HepG2 (cell line): ENCODE data around the gene CA4. TPM values are rescaled to one million over a fixed set of nuclear protein-coding genes. Genes with fewer than 3 reads are reported as not detected.

Source experiments
- ATAC-seq: fragments of 200-7000 bp; cut with Tn5 transposase; 3 replicates; pipeline ENCODE4 v1.9.1; 2020; ENCODE audit warnings: mild to moderate bottlenecking, moderate library complexity
- BruUV-seq: library from RNA; stranded (reverse); fragments of 400-500 nt; replicated peaks from 2 replicates; lab custom pipeline; 2021; lab: Mats Ljungman, UMichigan
- CTCF ChIA-PET: fragments of 300-600 bp; formaldehyde crosslinking; extraction: SDS; loops from one replicate; lab custom pipeline; 2021; ENCODE audit warnings: low total read pairs, inconsistent platforms, low intra/inter-chr PET ratio; lab: Yijun Ruan, JAX
- POLR2A ChIA-PET: fragments of 350-600 bp; sonication (Branson Sonifier 250); formaldehyde crosslinking; loops from one replicate; lab custom pipeline; 2020; ENCODE audit warnings: antibody characterized with exemption, inconsistent platforms; lab: Yijun Ruan, JAX
- DNase-seq: peaks from one replicate; pipeline ENCODE4 v3.0.0-alpha.2; 2015; ENCODE audit warnings: low spot score
- FAIRE-seq: peaks from 3 replicates; lab custom pipeline; 2011; peaks lifted over from hg19 to GRCh38; lab: Jason Lieb, UNC
- H2AFZ ChIP-seq: one replicate; pipeline ENCODE4 v1.6.1; 2011; ENCODE audit warnings: low read length, inconsistent platforms
- H3K27ac ChIP-seq: fragments of 300-600 bp; 3 replicates; pipeline ENCODE4 v1.8.0; 2011; ENCODE audit warnings: mixed run types, mild to moderate bottlenecking, mixed read lengths, low read length, inconsistent platforms; ENCODE audit not compliant: insufficient read depth; ENCODE audit errors: extremely low read length
- H3K27me3 ChIP-seq, 2 experiments: fragments of 200-600 bp in 1 of 2; 2 replicates in 1 of 2; 3 replicates in 1 of 2; pipeline versions ENCODE4 v1.6.0 to v1.8.0; 2011; ENCODE audit warnings: low read length in 2 of 2, mild to moderate bottlenecking in 2 of 2, moderate library complexity in 2 of 2, inconsistent platforms in 1 of 2; ENCODE audit not compliant: insufficient read depth in 2 of 2, control insufficient read depth in 1 of 2
- H3K36me3 ChIP-seq, 2 experiments: fragments of 200-600 bp in 1 of 2; replicated peaks in 1 of 2; 2 replicates in 1 of 2; 3 replicates in 1 of 2; pipeline versions ENCODE4 v1.5.1 to v1.8.0; 2011; ENCODE audit warnings: low read length in 2 of 2, inconsistent platforms in 1 of 2; ENCODE audit not compliant: insufficient read depth in 2 of 2, control insufficient read depth in 1 of 2
- H3K4me1 ChIP-seq: 2 replicates; pipeline ENCODE4 v1.5.1; 2012; ENCODE audit warnings: low read length, inconsistent platforms; ENCODE audit not compliant: insufficient read depth
- H3K4me2 ChIP-seq: 2 replicates; pipeline ENCODE4 v1.6.0; 2011; ENCODE audit warnings: low read depth, low read length, inconsistent platforms
- H3K4me3 ChIP-seq, 3 experiments: fragments of 200-600 bp in 1 of 3; sonication (generic), shearing (Covaris generic) in 1 of 3; replicated peaks in 1 of 3; 2 replicates each; pipeline ENCODE4 v1.5.1; 2011 to 2016; ENCODE audit warnings: low read length in 3 of 3, inconsistent platforms in 2 of 3, low read depth in 2 of 3, mild to moderate bottlenecking in 2 of 3, control low read depth in 1 of 3, mixed read lengths in 1 of 3; ENCODE audit not compliant: insufficient read depth in 1 of 3
- H3K79me2 ChIP-seq: one replicate; pipeline ENCODE4 v1.6.1; 2011; ENCODE audit warnings: low read length, inconsistent platforms; ENCODE audit not compliant: insufficient read depth
- H3K9ac ChIP-seq: 2 replicates; pipeline ENCODE4 v1.6.0; 2011; ENCODE audit warnings: mild to moderate bottlenecking, low read depth, low read length, inconsistent platforms; ENCODE audit not compliant: insufficient read depth
- H3K9me3 ChIP-seq: 2 replicates; pipeline ENCODE4 v1.5.1; 2012; ENCODE audit warnings: mild to moderate bottlenecking, low read length
- H4K20me1 ChIP-seq: 2 replicates; pipeline ENCODE4 v1.6.0; 2011; ENCODE audit warnings: inconsistent platforms, mild to moderate bottlenecking, low read length, moderate library complexity; ENCODE audit not compliant: insufficient read depth
- CREM ChIP-seq, 2 experiments: sonication (generic) in 1 of 2; formaldehyde crosslinking in 1 of 2; IDR thresholded peaks; 2 replicates each; pipeline versions ENCODE4 v1.4.0 to v1.6.1; 2016 to 2020; ENCODE audit warnings: antibody characterized with exemption in 1 of 2, mild to moderate bottlenecking in 1 of 2, missing genetic modification reagents in 1 of 2
- EEA1 ChIP-seq: sonication (generic); formaldehyde crosslinking; IDR thresholded peaks from 2 replicates; pipeline ENCODE4 v1.5.1; 2020; ENCODE audit warnings: mild to moderate bottlenecking, missing genetic modification reagents, borderline replicate concordance
- HDAC1 ChIP-seq: sonication (generic); formaldehyde crosslinking; IDR thresholded peaks from 2 replicates; pipeline ENCODE4 v1.5.1; 2020; ENCODE audit warnings: mild to moderate bottlenecking, missing genetic modification reagents
- HNRNPH1 ChIP-seq: fragments of 200-400 bp; formaldehyde crosslinking; optimal IDR thresholded peaks from 2 replicates; pipeline ENCODE3; 2017; ENCODE audit warnings: mild to moderate bottlenecking, low read depth, low read length
- ISX ChIP-seq: sonication (generic); formaldehyde crosslinking; conservative IDR thresholded peaks from 2 replicates; pipeline ENCODE4 v1.5.0; 2020; ENCODE audit warnings: missing genetic modification reagents
- MXD3 ChIP-seq: IDR thresholded peaks from 2 replicates; pipeline ENCODE4 v1.6.1; 2016; ENCODE audit warnings: mild to moderate bottlenecking, missing biosample characterization, missing genetic modification reagents
- NR1H2 ChIP-seq: sonication (generic); formaldehyde crosslinking; IDR thresholded peaks from 2 replicates; pipeline ENCODE4 v1.8.1; 2022; ENCODE audit warnings: low read depth, missing genetic modification reagents, borderline replicate concordance
- POGK ChIP-seq: sonication (generic); formaldehyde crosslinking; conservative IDR thresholded peaks from 2 replicates; pipeline ENCODE4 v1.8.0; 2022; ENCODE audit warnings: mild to moderate bottlenecking, moderate library complexity, missing genetic modification reagents
- SNAI1 ChIP-seq: sonication (generic); formaldehyde crosslinking; IDR thresholded peaks from 2 replicates; pipeline ENCODE4 v1.5.0; 2020; ENCODE audit warnings: mild to moderate bottlenecking, missing genetic modification reagents, borderline replicate concordance
- TCF7L2 ChIP-seq: IDR thresholded peaks from 2 replicates; pipeline ENCODE4 v1.6.1; 2011; ENCODE audit warnings: mild to moderate bottlenecking, low read depth, low read length, moderate library complexity
- ZBTB2 ChIP-seq: sonication (generic); formaldehyde crosslinking; IDR thresholded peaks from 2 replicates; pipeline ENCODE4 v1.8.0; 2022; ENCODE audit warnings: low read depth, missing genetic modification reagents
- ZMAT3 ChIP-seq: sonication (generic); formaldehyde crosslinking; conservative IDR thresholded peaks from 2 replicates; pipeline ENCODE4 v1.7.0; 2021; ENCODE audit warnings: missing genetic modification reagents
- ZNF512B ChIP-seq: sonication (generic); formaldehyde crosslinking; IDR thresholded peaks from 2 replicates; pipeline ENCODE4 v1.5.1; 2020; ENCODE audit warnings: missing genetic modification reagents, mild to moderate bottlenecking, borderline replicate concordance
- ZNF589 ChIP-seq: sonication (generic); formaldehyde crosslinking; conservative IDR thresholded peaks from 2 replicates; pipeline ENCODE4 v1.8.0; 2022; ENCODE audit warnings: mild to moderate bottlenecking, moderate library complexity, missing genetic modification reagents
- ZNF761 ChIP-seq: sonication (generic); formaldehyde crosslinking; conservative IDR thresholded peaks from 2 replicates; pipeline ENCODE4 v1.4.0; 2020; ENCODE audit warnings: mild to moderate bottlenecking, missing genetic modification reagents
- ZNF784 ChIP-seq: sonication (generic); formaldehyde crosslinking; IDR thresholded peaks from 2 replicates; pipeline ENCODE4 v1.5.1; 2020; ENCODE audit warnings: missing genetic modification reagents, mild to moderate bottlenecking, borderline replicate concordance
- ZNF788 ChIP-seq: sonication (generic); formaldehyde crosslinking; IDR thresholded peaks from 2 replicates; pipeline ENCODE4 v1.5.0; 2020; ENCODE audit warnings: mild to moderate bottlenecking, missing genetic modification reagents, borderline replicate concordance
- ZZZ3 ChIP-seq: sonication (generic); formaldehyde crosslinking; IDR thresholded peaks from 2 replicates; pipeline ENCODE4 v1.4.0; 2020; ENCODE audit warnings: missing genetic modification reagents, mild to moderate bottlenecking, borderline replicate concordance
- WGBS: methylation state at CpG from one replicate; pipeline ENCODE4 v1.1.6; 2017; ENCODE audit warnings: low lambda C conversion rate; 5-methylcytosine and 5-hydroxymethylcytosine counted together
- in situ Hi-C: cut with HindIII; loops from 2 replicates; pipeline ENCODE4 v1.10.0; 2017; ENCODE audit warnings: low pct_unique_long_range_greater_than_20kb; ENCODE audit not compliant: extremely low pct_ligation_motif_present
- intact Hi-C: fragments of 100-400 bp; cut with micrococcal nuclease; formaldehyde crosslinking; loops from one replicate; pipeline ENCODE4 v1.10.0; 2022; ENCODE audit not compliant: unreplicated experiment
- polyA plus RNA-seq, 8 experiments: library from polyadenylated mRNA; depleted of rRNA in 3 of 8; stranded (reverse) in 7 of 8; unstranded in 1 of 8; fragments of >200 nt; fragmentation: Illumina TruSeq in 4 of 8; extraction: Trizol in 4 of 8; gene quantifications; 2 replicates each; pipeline versions ENCODE4 v1.2.1 to v1.2.3, GENCODE V29; 2011 to 2016; ENCODE audit warnings: low read depth in 4 of 8, missing spikeins in 1 of 8, mixed read lengths in 1 of 8; ENCODE audit not compliant: insufficient read depth in 1 of 8
- total RNA-seq, 5 experiments: library from RNA; depleted of rRNA; stranded (reverse); fragments of >200 nt; fragmentation: Illumina TruSeq; extraction: Trizol; gene quantifications; 2 replicates each; pipeline ENCODE4 v1.2.3, GENCODE V29; 2016; ENCODE audit warnings: low read depth in 1 of 5

Gene CA4
- total and polyA plus RNA-seq, 2 of the 13 experiments (the other 11 are each of a cell fraction or from before 2014, with no cell fraction given): not detected

GRCh38 chr17:60155815-60156214 is 6.0 kb downstream of the CA4 start:
- no peak for ATAC-seq
- TF ChIP-seq ZNF784 (CRISPR knock-in tag) (no peak), POGK (no peak), ZNF788 (CRISPR knock-in tag) (no peak), MXD3 (CRISPR knock-in tag) (no peak), CREM (IDR thresholded peaks at IDR 0.05) (no peak), CREM (CRISPR knock-in tag; IDR thresholded peaks at IDR 0.05) (no peak), ZZZ3 (CRISPR knock-in tag) (no peak), ZNF512B (CRISPR knock-in tag) (no peak), ZNF761 (CRISPR knock-in tag) (no peak), ZMAT3 (CRISPR knock-in tag) (no peak), TCF7L2 (no peak), SNAI1 (no peak), HDAC1 (no peak), ZNF589 (CRISPR knock-in tag) (no peak), EEA1 (CRISPR knock-in tag) (no peak), NR1H2 (CRISPR knock-in tag) (no peak), HNRNPH1 (no peak), ISX (no peak), ZBTB2 (CRISPR knock-in tag) (no peak)

More at GRCh38 chr17:60155815-60156214, 6.0 kb downstream of the CA4 start:
- Histone ChIP-seq H3K4me1 (no peaks in the 10 kb centered on the region; the same call in 1 of the 2 replicates), H3K9me3 (no peaks in the 10 kb centered on the region), H3K9ac (no peak overlapping the region), H3K79me2 (no peaks in the 10 kb centered on the region), H2AFZ (no peak overlapping the region), H4K20me1 (no peaks in the 10 kb centered on the region), H3K4me3 (no peak overlapping the region), H3K27me3 (peaks cover 15 to 88% of the 10 kb centered on the region in 2 experiments; a peak in 4 of 5 replicates), H3K4me2 (no peak overlapping the region), H3K27ac (no peak overlapping the region), H3K36me3 (no peaks in the 10 kb centered on the region)
- POLR2A ChIA-PET: no interaction called here
- 21% methylated on average over 9 of the region's 9 CpGs for WGBS
- intact Hi-C loops (no loop called here), in situ Hi-C loops (no loop called here)
- CTCF ChIA-PET: no interaction called here
- BruUV-seq: no TSS peak
- FAIRE-seq (no peak), DNase-seq (no peak)
